H1 (cell line): ENCODE results near the gene GABRA4. TPM values are rescaled to one million over a fixed set of nuclear protein-coding genes. Genes with fewer than 3 reads are reported as not detected.

ENCODE experiments used
- CTCF ChIA-PET: fragments of 300-600 bp; sonication (Branson Sonifier 250); formaldehyde crosslinking; loops from one replicate; lab custom pipeline; 2021; ENCODE audit not compliant: partially characterized antibody; lab: Charles Lee
- POLR2A ChIA-PET: fragments of 300-600 bp; sonication (Branson Sonifier 250); formaldehyde crosslinking; loops from one replicate; lab custom pipeline; 2021; ENCODE audit warnings: inconsistent platforms; ENCODE audit not compliant: partially characterized antibody; lab: Charles Lee
- DNase-seq, 2 experiments: peaks; one replicate each; pipeline versions ENCODE4 v3.0.0 to v3.0.0-alpha.2; 2010 to 2022; ENCODE audit warnings: low spot score in 2 of 2, low read depth in 1 of 2, mixed read lengths in 1 of 2
- FAIRE-seq: peaks from 2 replicates; lab custom pipeline; 2011; peaks lifted over from hg19 to GRCh38; lab: Jason Lieb, UNC
- H2AFZ ChIP-seq: 2 replicates; pipeline ENCODE4 v1.8.1; 2012; ENCODE audit warnings: low read length, inconsistent platforms
- H2AK5ac ChIP-seq: 2 replicates; pipeline ENCODE4 v1.6.1; 2013; ENCODE audit warnings: low read depth, low read length
- H2BK120ac ChIP-seq: replicated peaks from 2 replicates; pipeline ENCODE3; 2013; ENCODE audit warnings: low read depth, low read length, inconsistent platforms
- H2BK12ac ChIP-seq: 2 replicates; pipeline ENCODE4 v1.6.1; 2013; ENCODE audit warnings: low read depth, low read length
- H2BK15ac ChIP-seq: 2 replicates; pipeline ENCODE4 v1.6.1; 2013; ENCODE audit warnings: low read length
- H2BK20ac ChIP-seq: 2 replicates; pipeline ENCODE4 v1.6.1; 2013; ENCODE audit warnings: low read length
- H2BK5ac ChIP-seq: 2 replicates; pipeline ENCODE4 v1.6.1; 2013; ENCODE audit warnings: low read depth, low read length
- H3K14ac ChIP-seq: 2 replicates; pipeline ENCODE4 v1.6.1; 2013; ENCODE audit warnings: inconsistent platforms; ENCODE audit not compliant: insufficient read length
- H3K18ac ChIP-seq: 2 replicates; pipeline ENCODE4 v1.6.1; 2013; ENCODE audit warnings: low read length; ENCODE audit errors: extremely low read depth
- H3K23ac ChIP-seq: 2 replicates; pipeline ENCODE4 v1.6.1; 2013; ENCODE audit warnings: inconsistent platforms; ENCODE audit not compliant: insufficient read length
- H3K23me2 ChIP-seq: 2 replicates; pipeline ENCODE4 v1.6.1; 2013; ENCODE audit warnings: low read depth, low read length
- H3K27ac ChIP-seq: 2 replicates; pipeline ENCODE4 v1.6.1; 2011; ENCODE audit warnings: low read depth, low read length, inconsistent platforms
- H3K27me3 ChIP-seq, 4 experiments: replicated peaks in 1 of 4; 1 replicate in 1 of 4; 2 replicates in 3 of 4; pipeline versions ENCODE4 v1.6.1 to v1.8.1; 2011 to 2013; ENCODE audit warnings: low read length in 3 of 4, mild to moderate bottlenecking in 3 of 4, inconsistent platforms in 2 of 4, mixed read lengths in 2 of 4, moderate library complexity in 1 of 4; ENCODE audit not compliant: control insufficient read depth in 3 of 4, insufficient read depth in 3 of 4; ENCODE audit errors: extremely low read depth in 1 of 4
- H3K36me3 ChIP-seq, 4 experiments: 2 replicates each; pipeline versions ENCODE4 v1.6.1 to v1.8.1; 2011 to 2013; ENCODE audit warnings: mild to moderate bottlenecking in 4 of 4, low read length in 3 of 4, moderate library complexity in 2 of 4, control low read depth in 1 of 4, inconsistent platforms in 1 of 4; ENCODE audit not compliant: insufficient read depth in 4 of 4, control insufficient read depth in 2 of 4
- H3K4ac ChIP-seq: replicated peaks from 2 replicates; pipeline ENCODE3; 2013; ENCODE audit warnings: low read length, low read depth, mixed read lengths, inconsistent platforms; ENCODE audit not compliant: insufficient read length
- H3K4me1 ChIP-seq, 4 experiments: replicated peaks in 1 of 4; 1 replicate in 1 of 4; 2 replicates in 3 of 4; pipeline versions ENCODE4 v1.6.1 to v1.8.1; 2011 to 2013; ENCODE audit warnings: low read length in 3 of 4, inconsistent platforms in 2 of 4, mixed read lengths in 1 of 4; ENCODE audit not compliant: insufficient read depth in 4 of 4, control insufficient read depth in 3 of 4
- H3K4me2 ChIP-seq, 2 experiments: 2 replicates each; pipeline versions ENCODE4 v1.6.1 to v1.8.1; 2011 to 2013; ENCODE audit warnings: low read depth in 2 of 2, low read length in 2 of 2, control low read depth in 1 of 2, inconsistent platforms in 1 of 2, mild to moderate bottlenecking in 1 of 2; ENCODE audit not compliant: insufficient read depth in 1 of 2
- H3K4me3 ChIP-seq, 4 experiments: fragments of 200-600, 300-600 bp in 1 of 4; sonication (generic), shearing (Covaris generic), sonication (Bioruptor Twin) in 1 of 4; 2 replicates each; pipeline versions ENCODE4 v1.5.1 to v1.8.1; 2011 to 2016; ENCODE audit warnings: low read length in 4 of 4, low read depth in 3 of 4, control low read depth in 2 of 4, inconsistent platforms in 2 of 4, mild to moderate bottlenecking in 2 of 4, mixed read lengths in 1 of 4, moderate library complexity in 1 of 4; ENCODE audit not compliant: insufficient read depth in 2 of 4; ENCODE audit errors: extremely low read depth in 1 of 4
- H3K56ac ChIP-seq: replicated peaks from 2 replicates; pipeline ENCODE3; 2013; ENCODE audit warnings: low read depth, mild to moderate bottlenecking, mixed read lengths, low read length, inconsistent platforms; ENCODE audit not compliant: insufficient read length
- H3K79me1 ChIP-seq: 2 replicates; pipeline ENCODE4 v1.6.1; 2013; ENCODE audit warnings: low read depth, low read length, control low read depth
- H3K79me2 ChIP-seq, 2 experiments: 2 replicates each; pipeline versions ENCODE4 v1.6.1 to v1.8.1; 2012 to 2013; ENCODE audit warnings: low read length in 2 of 2, mild to moderate bottlenecking in 2 of 2, inconsistent platforms in 1 of 2; ENCODE audit not compliant: insufficient read depth in 2 of 2, control insufficient read depth in 1 of 2
- H3K9ac ChIP-seq, 4 experiments: replicated peaks in 1 of 4; 1 replicate in 1 of 4; 2 replicates in 3 of 4; pipeline versions ENCODE4 v1.6.1 to v1.8.1; 2011 to 2013; ENCODE audit warnings: low read depth in 3 of 4, low read length in 3 of 4, control low read depth in 2 of 4, mild to moderate bottlenecking in 2 of 4, moderate library complexity in 2 of 4, inconsistent platforms in 1 of 4; ENCODE audit errors: extremely low read depth in 1 of 4
- H3K9me3 ChIP-seq, 2 experiments: 2 replicates each; pipeline versions ENCODE4 v1.6.1 to v1.8.1; 2012 to 2013; ENCODE audit warnings: mild to moderate bottlenecking in 2 of 2, moderate library complexity in 2 of 2, control low read depth in 1 of 2, inconsistent platforms in 1 of 2, low read depth in 1 of 2, low read length in 1 of 2, mixed read lengths in 1 of 2; ENCODE audit not compliant: insufficient read depth in 2 of 2
- H4K20me1 ChIP-seq, 2 experiments: replicated peaks in 1 of 2; 2 replicates each; pipeline versions ENCODE3 to v1.8.1; 2011 to 2013; ENCODE audit warnings: inconsistent platforms in 2 of 2, low read length in 2 of 2, mild to moderate bottlenecking in 1 of 2; ENCODE audit not compliant: insufficient read depth in 2 of 2, control insufficient read depth in 1 of 2
- H4K5ac ChIP-seq: 2 replicates; pipeline ENCODE4 v1.6.1; 2013; ENCODE audit warnings: low read length, low read depth, mixed read lengths, inconsistent platforms; ENCODE audit not compliant: insufficient read length
- H4K8ac ChIP-seq: 2 replicates; pipeline ENCODE4 v1.8.0; 2013; ENCODE audit warnings: mild to moderate bottlenecking, moderate library complexity, low read length, inconsistent platforms; ENCODE audit not compliant: insufficient read depth; ENCODE audit errors: extremely low read depth
- H4K91ac ChIP-seq: replicated peaks from 2 replicates; pipeline ENCODE3; 2013; ENCODE audit warnings: low read length, mixed read lengths, inconsistent platforms; ENCODE audit not compliant: insufficient read length
- BACH1 ChIP-seq: IDR thresholded peaks from 2 replicates; pipeline ENCODE4 v1.6.1; 2012; ENCODE audit warnings: low read length, improper control_type of control experiment
- BCL11A ChIP-seq, 2 experiments: IDR thresholded peaks; one replicate each; pipeline ENCODE4 v1.6.1; 2011; ENCODE audit warnings: low read depth in 2 of 2, low read length in 2 of 2, mild to moderate bottlenecking in 2 of 2
- CBX5 ChIP-seq: fragments of 300-800, 300-1000 bp; sonication (generic); IDR thresholded peaks from 2 replicates; pipeline ENCODE4 v1.7.1; 2016; ENCODE audit warnings: antibody characterized with exemption, low read length, low read depth
- CHD2 ChIP-seq: IDR thresholded peaks from 2 replicates; pipeline ENCODE4 v1.6.1; 2012; ENCODE audit warnings: low read length, improper control_type of control experiment
- FOSL1 ChIP-seq: IDR thresholded peaks from 2 replicates; pipeline ENCODE4 v1.6.1; 2011; ENCODE audit warnings: mild to moderate bottlenecking, low read depth, low read length, moderate library complexity; ENCODE audit not compliant: insufficient read depth
- POLR2A ChIP-seq, 2 experiments: IDR thresholded peaks; 1 replicate in 1 of 2; 2 replicates in 1 of 2; pipeline ENCODE4 v1.6.1; 2011; ENCODE audit warnings: low read depth in 2 of 2, low read length in 2 of 2, mild to moderate bottlenecking in 2 of 2; ENCODE audit errors: control extremely low read depth in 1 of 2
- RXRA ChIP-seq: IDR thresholded peaks from 2 replicates; pipeline ENCODE4 v1.6.1; 2011; ENCODE audit warnings: low read depth, mild to moderate bottlenecking, low read length, moderate library complexity; ENCODE audit not compliant: insufficient read depth
- SUZ12 ChIP-seq: fragments of 200-600 bp; sonication (generic); IDR thresholded peaks from 2 replicates; pipeline ENCODE4 v1.6.1; 2012; ENCODE audit warnings: mild to moderate bottlenecking, inconsistent platforms, low read length, moderate library complexity, mixed read lengths
- TAF1 ChIP-seq: IDR thresholded peaks from 2 replicates; pipeline ENCODE4 v1.6.1; 2011; ENCODE audit warnings: mild to moderate bottlenecking, low read depth, low read length
- TEAD4 ChIP-seq: IDR thresholded peaks from 2 replicates; pipeline ENCODE4 v1.6.1; 2012; ENCODE audit warnings: low read depth, low read length, inconsistent platforms, mixed read lengths
- WGBS, 2 experiments: shearing (Covaris generic) in 1 of 2; methylation state at CpG; one replicate each; pipeline versions ENCODE4 v1.1.6 to v1.1.7; 2013 to 2015; ENCODE audit warnings: low lambda C conversion rate in 2 of 2, mixed read lengths in 2 of 2, inconsistent platforms in 1 of 2, low coverage in 1 of 2, missing lambda C conversion rate in 1 of 2; ENCODE audit not compliant: insufficient replicate concordance in 2 of 2, insufficient coverage in 1 of 2, insufficient read length in 1 of 2; ENCODE audit errors: extremely low coverage in 1 of 2, missing lambda C conversion rate in 1 of 2; 5-methylcytosine and 5-hydroxymethylcytosine counted together
- polyA plus RNA-seq, 7 experiments: library from polyadenylated mRNA; depleted of rRNA in 3 of 7; stranded (reverse) in 5 of 7; unstranded in 2 of 7; fragments of >200 nt in 5 of 7; fragments of 200-250 nt in 2 of 7; gene quantifications; 1 replicate in 5 of 7; 2 replicates in 1 of 7; 4 replicates in 1 of 7; pipeline versions ENCODE4 v1.2.1 to v1.2.3, GENCODE V29; 2011 to 2013; ENCODE audit warnings: missing spikeins in 2 of 7, mixed read lengths in 2 of 7
- total RNA-seq: library from RNA; stranded (reverse); fragmentation: NEBNext Ultra II Directional; extraction: Animal tissue kit (Norgen Biotek cat#: 25700); gene quantifications from 2 replicates; pipeline ENCODE4 v1.2.1, GENCODE V29; 2021

GABRA4 gene
- total and polyA plus RNA-seq, 2 of the 8 experiments (the other 6 are each of a cell fraction or from before 2014, with no cell fraction given) = 0.09 to 0.37 TPM

DNA sequence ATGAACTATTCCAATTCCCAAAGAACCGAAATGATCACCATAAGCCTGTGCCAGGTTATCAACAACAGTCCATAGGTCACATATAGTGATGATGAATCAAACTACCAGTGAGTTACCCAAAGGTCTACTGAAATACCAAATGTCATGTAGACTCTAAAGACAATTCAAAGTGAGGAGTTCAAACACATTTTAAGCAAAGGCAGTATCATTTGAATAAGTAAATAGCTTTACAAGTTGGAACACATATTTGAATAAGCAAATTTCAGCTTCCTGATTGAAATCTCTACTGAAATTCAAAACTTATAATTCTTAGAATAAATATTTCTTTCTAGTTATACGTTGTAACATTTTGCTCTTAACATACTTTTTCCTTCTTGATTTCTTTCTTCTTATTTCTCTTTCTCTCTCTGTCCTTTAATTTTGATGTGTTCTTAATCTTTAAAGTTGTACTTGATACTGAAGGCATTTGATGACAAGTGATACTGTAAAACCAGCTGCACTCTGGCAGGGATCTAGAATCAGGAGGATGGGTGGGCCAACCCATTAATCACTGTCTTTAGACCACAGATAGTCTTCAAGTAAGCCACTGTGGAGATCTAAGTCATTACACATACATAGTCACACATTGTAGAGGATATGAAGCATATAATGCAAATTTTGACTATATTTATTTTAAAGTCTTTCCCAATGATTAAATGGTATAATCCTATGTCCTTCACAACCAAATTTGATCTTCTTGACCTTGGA is 34.5 kb downstream of the GABRA4 start:
- Histone ChIP-seq H3K4me2 (no peak overlapping the region), H3K27me3 (no peaks in the 10 kb centered on the region), H3K23ac (no peak overlapping the region), H3K4ac (no peak overlapping the region), H2BK12ac (no peak overlapping the region), H3K4me1 (no peaks in the 10 kb centered on the region), H3K18ac (no peak overlapping the region), H3K23me2 (no peaks in the 10 kb centered on the region), H2BK15ac (no peak overlapping the region), H2AK5ac (no peak overlapping the region), H3K4me3 (no peak overlapping the region), H3K27ac (no peak overlapping the region), H2BK120ac (no peak overlapping the region), H4K91ac (no peak overlapping the region), H3K79me2 (no peaks in the 10 kb centered on the region), H4K20me1 (no peaks in the 10 kb centered on the region), H3K9ac (no peak overlapping the region), H3K14ac (no peak overlapping the region), H2AFZ (no peak overlapping the region), H3K9me3 (no peaks in the 10 kb centered on the region), H2BK5ac (no peak overlapping the region), H4K8ac (no peak overlapping the region), H3K56ac (no peak overlapping the region), H3K79me1 (no peaks in the 10 kb centered on the region), H4K5ac (no peak overlapping the region), H2BK20ac (no peak overlapping the region), H3K36me3 (no peaks in the 10 kb centered on the region)
- no peak for FAIRE-seq
- DNase-seq = no peak
- TF ChIP-seq RXRA (no peak), TAF1 (no peak), POLR2A (IDR thresholded peaks at IDR 0.05; ENCODE audit: control extremely low read depth in 1 of 2, low read depth in 2 of 2, low read length in 2 of 2) (no peak), TEAD4 (no peak), CHD2 (no peak), BACH1 (no peak), CBX5 (no peak), SUZ12 (no peak), FOSL1 (no peak), BCL11A (IDR thresholded peaks at IDR 0.05; ENCODE audit: low read depth in 2 of 2, low read length in 2 of 2) (no peak)
- CTCF ChIA-PET = interaction anchor here (1.2 kb wide), 1 partner anchor 74 kb away, joined by 4 read pairs; no protein-coding TSS in a partner anchor
- POLR2A ChIA-PET = no interaction called here
- WGBS, 2 experiments = 94% methylated on average over 2 of the region's 2 CpGs; no CpG with 5 or more reads in 1 of the 2 experiments
